ENCODE measurements around the gene PHLPP1. TPM values are rescaled to one million over a fixed set of nuclear protein-coding genes. Genes with fewer than 3 reads are reported as not detected.

PHLPP1 gene
- total RNA-seq, 1 donor from 2014 or later, result 13.3 TPM

GRCh38 chr18:62715759-62716615 is 646 bp downstream of the PHLPP1 start:
- H3K27ac ChIP-seq (ENCODE audit: low read depth, low read length), result peak overlapping the region; percentile 83
- DNase-seq (ENCODE audit: low read depth) (peak; percentile 42), FAIRE-seq (no peak)
- H2AFZ ChIP-seq (ENCODE audit: low read depth, low read length), result peak overlapping the region; percentile 73
- TF ChIP-seq, protein P1, sequence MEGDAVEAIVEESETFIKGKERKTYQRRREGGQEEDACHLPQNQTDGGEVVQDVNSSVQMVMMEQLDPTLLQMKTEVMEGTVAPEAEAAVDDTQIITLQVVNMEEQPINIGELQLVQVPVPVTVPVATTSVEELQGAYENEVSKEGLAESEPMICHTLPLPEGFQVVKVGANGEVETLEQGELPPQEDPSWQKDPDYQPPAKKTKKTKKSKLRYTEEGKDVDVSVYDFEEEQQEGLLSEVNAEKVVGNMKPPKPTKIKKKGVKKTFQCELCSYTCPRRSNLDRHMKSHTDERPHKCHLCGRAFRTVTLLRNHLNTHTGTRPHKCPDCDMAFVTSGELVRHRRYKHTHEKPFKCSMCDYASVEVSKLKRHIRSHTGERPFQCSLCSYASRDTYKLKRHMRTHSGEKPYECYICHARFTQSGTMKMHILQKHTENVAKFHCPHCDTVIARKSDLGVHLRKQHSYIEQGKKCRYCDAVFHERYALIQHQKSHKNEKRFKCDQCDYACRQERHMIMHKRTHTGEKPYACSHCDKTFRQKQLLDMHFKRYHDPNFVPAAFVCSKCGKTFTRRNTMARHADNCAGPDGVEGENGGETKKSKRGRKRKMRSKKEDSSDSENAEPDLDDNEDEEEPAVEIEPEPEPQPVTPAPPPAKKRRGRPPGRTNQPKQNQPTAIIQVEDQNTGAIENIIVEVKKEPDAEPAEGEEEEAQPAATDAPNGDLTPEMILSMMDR (IDR thresholded peaks at IDR 0.05; ENCODE audit: insufficient read depth, low read depth, low read length), result no peak
- no peak for TF ChIP-seq EZH2 (IDR thresholded peaks at IDR 0.05; ENCODE audit: insufficient read depth, low read length)
- Mint-ChIP-seq H3K4me1 (ENCODE audit: low read depth, unreplicated experiment) (peaks cover 12% of the 10 kb centered on the region), H3K27ac (ENCODE audit: unreplicated experiment) (no peak overlapping the region), H3K36me3 (ENCODE audit: low read depth, unreplicated experiment) (no peaks in the 10 kb centered on the region), H3K4me3 (ENCODE audit: unreplicated experiment) (peak overlapping the region; percentile 68), H3K27me3 (ENCODE audit: low read depth, unreplicated experiment) (no peaks in the 10 kb centered on the region), H3K9me3 (ENCODE audit: unreplicated experiment) (no peaks in the 10 kb centered on the region)
- H3K4me1 ChIP-seq (ENCODE audit: insufficient read depth, low read length), result peaks cover 10% of the 10 kb centered on the region
- H3K27me3 ChIP-seq (ENCODE audit: insufficient read depth, low read length), result no peaks in the 10 kb centered on the region
- peak overlapping the region; percentile 61 for H3K4me3 ChIP-seq (ENCODE audit: insufficient read depth, low read depth, low read length)
- no peaks in the 10 kb centered on the region for H3K36me3 ChIP-seq (ENCODE audit: insufficient read depth, low read length)
- peak overlapping the region; percentile 95 for H3K4me2 ChIP-seq (ENCODE audit: low read length)
- peaks cover 49% of the 10 kb centered on the region for H3K79me2 ChIP-seq (ENCODE audit: insufficient read depth, low read length)
- H3K9ac ChIP-seq (ENCODE audit: low read length), result peak overlapping the region; percentile 83
- H3K9me3 ChIP-seq (ENCODE audit: insufficient read depth, low read depth, low read length), result no peaks in the 10 kb centered on the region
- peaks cover 13% of the 10 kb centered on the region for H4K20me1 ChIP-seq (ENCODE audit: insufficient read depth, low read length)

DNA sequence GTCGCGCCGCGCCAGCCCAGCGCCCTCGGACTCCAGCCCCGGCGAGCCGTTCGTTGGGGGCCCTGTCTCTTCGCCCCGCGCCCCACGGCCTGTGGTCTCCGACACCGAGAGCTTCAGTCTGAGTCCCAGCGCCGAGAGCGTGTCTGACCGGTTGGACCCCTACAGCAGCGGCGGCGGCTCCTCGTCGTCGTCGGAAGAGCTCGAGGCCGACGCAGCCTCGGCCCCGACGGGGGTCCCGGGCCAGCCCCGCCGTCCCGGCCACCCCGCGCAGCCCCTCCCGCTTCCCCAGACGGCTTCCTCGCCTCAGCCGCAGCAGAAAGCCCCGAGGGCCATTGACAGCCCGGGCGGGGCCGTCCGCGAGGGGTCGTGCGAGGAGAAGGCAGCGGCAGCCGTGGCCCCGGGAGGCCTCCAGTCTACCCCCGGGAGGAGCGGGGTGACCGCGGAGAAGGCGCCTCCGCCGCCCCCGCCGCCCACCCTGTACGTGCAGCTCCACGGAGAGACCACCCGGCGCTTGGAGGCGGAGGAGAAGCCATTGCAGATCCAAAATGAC is 1.4 kb downstream of the PHLPP1 start:
- TF ChIP-seq EZH2 (IDR thresholded peaks at IDR 0.05; ENCODE audit: insufficient read depth, low read length), result no peak
- TF ChIP-seq, protein P1 (IDR thresholded peaks at IDR 0.05; ENCODE audit: insufficient read depth, low read depth, low read length), result no peak
- peaks cover 11% of the 10 kb centered on the region for H3K4me1 ChIP-seq (ENCODE audit: insufficient read depth, low read length)
- FAIRE-seq (no peak), DNase-seq (ENCODE audit: low read depth) (peak; percentile 11)
- Mint-ChIP-seq H3K27me3 (ENCODE audit: low read depth, unreplicated experiment) (no peaks in the 10 kb centered on the region), H3K36me3 (ENCODE audit: low read depth, unreplicated experiment) (no peaks in the 10 kb centered on the region), H3K9me3 (ENCODE audit: unreplicated experiment) (no peaks in the 10 kb centered on the region), H3K4me1 (ENCODE audit: low read depth, unreplicated experiment) (peaks cover 15% of the 10 kb centered on the region), H3K4me3 (ENCODE audit: unreplicated experiment) (peak overlapping the region; percentile 90), H3K27ac (ENCODE audit: unreplicated experiment) (no peak overlapping the region)
- H2AFZ ChIP-seq (ENCODE audit: low read depth, low read length), result no peak overlapping the region
- H3K9me3 ChIP-seq (ENCODE audit: insufficient read depth, low read depth, low read length), result no peaks in the 10 kb centered on the region
- H3K9ac ChIP-seq (ENCODE audit: low read length), result peak overlapping the region; percentile 83
- H3K4me3 ChIP-seq (ENCODE audit: insufficient read depth, low read depth, low read length), result peak overlapping the region; percentile 71
- no peaks in the 10 kb centered on the region for H3K36me3 ChIP-seq (ENCODE audit: insufficient read depth, low read length)
- peak overlapping the region; percentile 95 for H3K4me2 ChIP-seq (ENCODE audit: low read length)
- no peaks in the 10 kb centered on the region for H3K27me3 ChIP-seq (ENCODE audit: insufficient read depth, low read length)
- H3K27ac ChIP-seq (ENCODE audit: low read depth, low read length), result peak overlapping the region; percentile 36
- peaks cover 56% of the 10 kb centered on the region for H3K79me2 ChIP-seq (ENCODE audit: insufficient read depth, low read length)
- H4K20me1 ChIP-seq (ENCODE audit: insufficient read depth, low read length), result peaks cover 13% of the 10 kb centered on the region

Measured in astrocyte (in vitro differentiated cells and primary cell).